Subcutaneous adipose tissue (tissue), 4 donors: Measurements from ENCODE around the gene CALD1. TPM values are rescaled to one million over a fixed set of nuclear protein-coding genes. Genes with fewer than 3 reads are reported as not detected.

Experiments used
- total RNA-seq, 4 donors: library from RNA; depleted of rRNA; stranded (reverse); fragments of >200 nt; gene quantifications; one replicate each; pipeline ENCODE4 v1.1.0, GENCODE V29; 2016
- TF ChIP-seq, protein P1 (sequence below): fragments of 450-650 bp; IDR thresholded peaks from one replicate; pipeline ENCODE4 v1.5.1; 2016; ENCODE audit warnings: low read depth, mild to moderate bottlenecking, control low read depth, antibody characterized with exemption, moderate library complexity

Gene CALD1
- total RNA-seq, 4 donors from 2014 or later = 142 to 278 (median 240) TPM

DNA sequence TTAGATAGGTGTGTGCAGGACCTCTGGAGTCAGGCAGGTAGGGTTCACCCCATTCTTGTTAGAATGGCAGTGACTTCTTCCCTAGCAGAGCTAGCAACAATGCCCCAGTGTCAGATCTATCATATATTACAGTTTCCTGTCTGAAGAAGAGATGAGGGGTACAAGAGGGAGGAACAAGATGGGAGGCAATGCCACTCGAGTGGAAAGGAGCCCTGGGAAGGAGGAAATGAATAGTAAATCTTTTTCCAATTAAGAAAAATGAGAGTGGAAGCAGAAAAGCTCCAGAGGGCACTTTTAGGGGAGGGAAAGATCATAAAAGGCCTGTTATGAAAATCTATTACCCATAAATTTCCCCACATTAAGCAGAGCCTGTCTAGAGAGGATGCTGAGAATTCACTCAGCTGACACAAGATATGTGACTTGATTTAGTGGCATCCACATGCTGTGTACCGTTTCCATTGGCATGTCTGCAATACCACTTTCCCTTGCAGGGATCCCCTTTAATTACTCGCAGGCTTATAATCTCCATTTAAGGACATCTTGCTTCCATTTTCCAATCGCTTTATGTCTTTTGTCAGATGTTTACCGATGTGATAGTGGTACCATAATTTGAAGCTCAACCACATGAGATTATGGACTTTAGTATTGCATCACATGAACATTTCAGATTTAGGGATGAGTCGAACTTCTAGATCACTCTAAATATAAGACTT lies 136.9 kb downstream of the CALD1 start:
- TF ChIP-seq, protein P1, sequence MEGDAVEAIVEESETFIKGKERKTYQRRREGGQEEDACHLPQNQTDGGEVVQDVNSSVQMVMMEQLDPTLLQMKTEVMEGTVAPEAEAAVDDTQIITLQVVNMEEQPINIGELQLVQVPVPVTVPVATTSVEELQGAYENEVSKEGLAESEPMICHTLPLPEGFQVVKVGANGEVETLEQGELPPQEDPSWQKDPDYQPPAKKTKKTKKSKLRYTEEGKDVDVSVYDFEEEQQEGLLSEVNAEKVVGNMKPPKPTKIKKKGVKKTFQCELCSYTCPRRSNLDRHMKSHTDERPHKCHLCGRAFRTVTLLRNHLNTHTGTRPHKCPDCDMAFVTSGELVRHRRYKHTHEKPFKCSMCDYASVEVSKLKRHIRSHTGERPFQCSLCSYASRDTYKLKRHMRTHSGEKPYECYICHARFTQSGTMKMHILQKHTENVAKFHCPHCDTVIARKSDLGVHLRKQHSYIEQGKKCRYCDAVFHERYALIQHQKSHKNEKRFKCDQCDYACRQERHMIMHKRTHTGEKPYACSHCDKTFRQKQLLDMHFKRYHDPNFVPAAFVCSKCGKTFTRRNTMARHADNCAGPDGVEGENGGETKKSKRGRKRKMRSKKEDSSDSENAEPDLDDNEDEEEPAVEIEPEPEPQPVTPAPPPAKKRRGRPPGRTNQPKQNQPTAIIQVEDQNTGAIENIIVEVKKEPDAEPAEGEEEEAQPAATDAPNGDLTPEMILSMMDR = no peak

- TF ChIP-seq, protein P1 = no peak
Observed at GRCh38 chr7:134919240-134919641, 139.8 kb downstream of the CALD1 start.

DNA sequence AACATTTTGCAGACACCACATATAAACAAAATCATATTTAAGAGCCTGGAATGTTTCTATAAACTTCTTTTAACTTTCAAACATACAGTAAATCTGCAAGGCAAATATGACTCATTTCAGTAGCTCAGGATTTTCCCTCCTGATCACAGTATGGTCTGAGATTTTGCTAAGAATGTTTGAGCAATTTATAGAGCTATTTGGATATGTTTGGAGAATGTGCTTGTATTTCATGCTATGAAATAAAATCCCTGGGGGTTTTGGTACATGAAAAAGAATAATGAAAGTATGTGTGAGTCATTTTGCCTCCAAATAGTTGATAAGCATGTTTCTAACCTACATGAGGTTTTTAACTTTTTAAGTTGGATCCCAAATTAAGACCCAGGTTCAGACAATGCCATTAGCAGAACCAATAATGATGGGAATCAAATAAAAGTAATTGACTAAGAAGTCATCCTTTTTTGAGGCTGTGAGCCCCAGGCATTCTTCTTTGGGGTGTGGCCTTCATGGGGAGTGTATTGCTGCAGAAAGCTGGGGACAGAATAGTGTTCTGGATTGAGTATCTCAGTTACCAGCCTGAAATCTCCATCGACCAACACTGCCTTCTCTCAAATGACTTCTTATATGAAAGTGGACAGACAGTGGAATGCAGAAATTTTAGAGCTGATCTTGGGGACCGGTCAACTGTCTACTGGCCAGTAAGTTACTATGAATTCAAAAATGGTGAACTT lies 140.8 kb downstream of the CALD1 start:
- TF ChIP-seq, protein P1 = no peak

DNA sequence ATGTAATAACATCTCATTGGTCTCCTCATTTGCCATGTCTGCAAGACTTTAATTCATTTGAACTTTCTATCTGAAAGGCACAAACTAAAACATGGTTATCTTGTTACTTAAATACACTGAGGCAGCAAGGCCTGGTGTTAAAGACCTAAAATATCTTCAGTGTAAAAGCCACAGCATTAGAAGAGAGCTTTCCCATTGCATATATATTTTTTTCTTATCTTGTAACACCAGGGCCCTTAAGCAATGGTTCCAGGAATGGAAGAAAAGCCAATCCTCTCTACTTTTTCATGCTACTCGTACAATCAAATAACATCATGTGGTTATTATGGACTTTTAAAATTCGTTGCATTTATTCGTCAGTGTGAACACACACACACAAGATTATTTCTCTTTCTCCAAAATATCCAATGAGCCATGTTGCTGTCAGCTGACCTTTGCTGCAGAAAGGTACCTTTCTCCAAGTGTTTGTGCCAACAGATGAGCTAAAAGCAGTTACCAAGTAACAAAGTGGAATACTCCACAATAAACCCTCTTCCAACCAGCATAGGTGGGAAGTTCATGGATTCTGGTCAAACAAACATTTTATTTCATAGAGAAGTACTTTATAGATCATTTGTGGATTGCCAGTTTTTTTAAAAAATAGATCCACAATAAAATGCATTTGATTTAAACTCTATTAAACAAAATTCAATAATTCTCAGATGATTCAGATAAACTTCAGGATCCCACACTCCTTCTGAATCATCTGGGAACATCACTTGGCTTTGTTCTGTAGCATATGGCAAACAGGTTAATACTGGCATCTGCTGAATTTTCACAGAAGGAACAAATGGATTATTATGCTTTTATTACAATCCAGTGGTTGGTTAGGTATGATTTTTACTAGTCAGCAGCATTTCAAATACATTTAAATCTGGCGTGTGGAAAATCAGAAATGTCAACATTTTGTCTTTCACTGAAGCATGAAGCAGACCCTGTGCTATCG lies 143.6 kb downstream of the CALD1 start:
- TF ChIP-seq, protein P1 = no peak

DNA sequence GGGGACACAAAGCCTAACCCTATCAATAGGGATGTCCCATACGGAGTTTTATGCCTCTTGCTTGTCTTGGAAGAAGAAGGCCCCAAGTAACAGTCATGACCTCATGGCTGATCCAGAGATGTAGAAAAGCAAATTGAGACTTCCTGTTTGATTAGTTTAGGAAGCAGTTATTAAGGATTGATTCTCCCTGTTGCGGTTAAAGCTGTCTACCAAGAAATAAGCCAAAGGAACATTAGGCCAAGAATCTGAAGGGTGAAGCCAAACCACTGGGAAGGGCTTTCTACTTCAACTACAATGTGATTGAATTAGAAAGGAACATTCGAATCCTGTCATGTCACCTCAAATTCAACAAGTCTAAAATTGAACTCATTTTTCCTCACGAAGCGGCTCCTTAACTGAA lies 146.3 kb downstream of the CALD1 start:
- TF ChIP-seq, protein P1 = no peak

DNA sequence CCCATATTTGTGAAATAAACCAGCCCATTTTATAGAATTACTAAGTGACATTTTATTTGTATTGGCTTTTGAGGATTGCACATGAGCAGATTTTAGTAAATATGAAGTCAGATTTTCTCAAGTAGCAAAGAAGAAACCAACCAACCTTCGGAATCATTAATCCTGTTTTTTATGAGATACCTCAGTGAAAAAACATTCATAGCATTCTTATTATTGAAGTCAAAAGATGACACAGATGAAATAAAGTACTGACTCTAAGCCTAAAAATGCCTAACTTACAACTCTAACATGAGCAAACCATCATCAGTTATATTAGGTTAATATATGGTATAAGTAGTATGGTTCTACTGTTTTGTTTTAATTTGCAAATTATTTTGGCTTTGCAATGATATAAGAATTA lies 147.0 kb downstream of the CALD1 start:
- TF ChIP-seq, protein P1 = no peak

DNA sequence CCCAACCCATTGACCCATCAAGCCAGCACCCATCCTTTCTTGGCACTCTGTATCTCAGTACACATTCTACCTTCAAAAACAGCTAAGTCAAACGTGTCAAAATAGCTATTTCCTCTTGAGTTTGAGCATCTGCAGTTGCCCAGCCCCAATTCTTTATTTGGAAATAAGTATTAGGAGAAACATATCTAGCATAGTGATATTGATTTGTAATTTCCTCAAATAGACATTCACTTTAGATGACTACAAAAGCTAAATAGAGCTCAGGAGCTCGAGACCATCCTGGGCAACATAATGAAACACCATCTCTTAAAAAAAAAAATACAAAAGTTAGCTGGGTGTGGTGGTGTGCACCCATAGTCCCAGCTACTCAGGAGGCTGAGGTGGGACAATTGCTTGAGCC lies 147.6 kb downstream of the CALD1 start:
- TF ChIP-seq, protein P1 = no peak
